Chondrocyte (in vitro differentiated cells): ENCODE results near the gene RXYLT1. TPM values are rescaled to one million over a fixed set of nuclear protein-coding genes. Genes with fewer than 3 reads are reported as not detected.

Experiments used
- DNase-seq: peaks from one replicate; pipeline ENCODE4 v3.0.0; 2021; ENCODE audit warnings: mixed read lengths, low spot score
- H3K27ac Mint-ChIP-seq: one replicate; pipeline ENCODE4 v1.8.0; 2021; ENCODE audit warnings: mild to moderate bottlenecking, moderate library complexity, mixed read lengths; ENCODE audit not compliant: unreplicated experiment
- H3K27me3 Mint-ChIP-seq: 2 replicates; pipeline ENCODE4 v1.8.0; 2021; ENCODE audit warnings: low read depth, mixed read lengths
- H3K36me3 Mint-ChIP-seq: 2 replicates; pipeline ENCODE4 v1.8.0; 2021; ENCODE audit warnings: low read depth, mixed read lengths
- H3K4me1 Mint-ChIP-seq: 2 replicates; pipeline ENCODE4 v1.8.0; 2021; ENCODE audit warnings: low read depth, mild to moderate bottlenecking, mixed read lengths
- H3K4me3 Mint-ChIP-seq: one replicate; pipeline ENCODE4 v1.8.0; 2021; ENCODE audit warnings: mild to moderate bottlenecking, moderate library complexity, mixed read lengths; ENCODE audit not compliant: unreplicated experiment
- H3K9me3 Mint-ChIP-seq: 2 replicates; pipeline ENCODE4 v1.8.0; 2021; ENCODE audit warnings: low read depth, mixed read lengths
- total RNA-seq: library from RNA; stranded (reverse); gene quantifications from 3 replicates; pipeline ENCODE4 v1.2.1, GENCODE V29; 2021
- TF ChIP-seq, protein P1 (sequence below): fragments of 200-600 bp; sonication (generic); IDR thresholded peaks from 2 replicates; pipeline ENCODE4 v1.5.0; 2021; ENCODE audit warnings: antibody characterized with exemption, mild to moderate bottlenecking, moderate library complexity

Gene RXYLT1
- total RNA-seq, 1 donor from 2014 or later: 14.4 TPM

DNA sequence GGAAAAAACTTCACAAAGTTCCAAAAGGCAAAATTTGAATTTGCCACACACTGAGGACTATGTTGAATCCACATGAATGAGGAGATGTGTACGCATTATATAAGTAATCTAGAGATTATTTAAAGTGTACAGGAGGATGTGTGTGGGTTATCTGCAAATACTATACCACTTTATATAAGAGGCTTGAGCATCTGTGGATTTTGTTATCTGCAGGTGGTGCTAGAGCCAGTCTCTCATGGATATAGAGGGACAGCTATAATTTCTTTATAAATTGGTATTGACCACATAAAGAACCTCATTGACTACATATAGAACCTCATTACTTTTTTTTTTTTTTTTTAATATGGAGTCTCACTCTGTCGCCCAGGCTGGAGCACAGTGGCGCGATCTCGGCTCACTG, 32.2 kb upstream of the RXYLT1 start:
- Mint-ChIP-seq H3K4me3 (no peak overlapping the region), H3K27me3 (no peaks in the 10 kb centered on the region), H3K36me3 (no peaks in the 10 kb centered on the region), H3K4me1 (peaks cover 19% of the 10 kb centered on the region), H3K9me3 (no peaks in the 10 kb centered on the region), H3K27ac (no peak overlapping the region)
- no peak for DNase-seq
- TF ChIP-seq, protein P1, sequence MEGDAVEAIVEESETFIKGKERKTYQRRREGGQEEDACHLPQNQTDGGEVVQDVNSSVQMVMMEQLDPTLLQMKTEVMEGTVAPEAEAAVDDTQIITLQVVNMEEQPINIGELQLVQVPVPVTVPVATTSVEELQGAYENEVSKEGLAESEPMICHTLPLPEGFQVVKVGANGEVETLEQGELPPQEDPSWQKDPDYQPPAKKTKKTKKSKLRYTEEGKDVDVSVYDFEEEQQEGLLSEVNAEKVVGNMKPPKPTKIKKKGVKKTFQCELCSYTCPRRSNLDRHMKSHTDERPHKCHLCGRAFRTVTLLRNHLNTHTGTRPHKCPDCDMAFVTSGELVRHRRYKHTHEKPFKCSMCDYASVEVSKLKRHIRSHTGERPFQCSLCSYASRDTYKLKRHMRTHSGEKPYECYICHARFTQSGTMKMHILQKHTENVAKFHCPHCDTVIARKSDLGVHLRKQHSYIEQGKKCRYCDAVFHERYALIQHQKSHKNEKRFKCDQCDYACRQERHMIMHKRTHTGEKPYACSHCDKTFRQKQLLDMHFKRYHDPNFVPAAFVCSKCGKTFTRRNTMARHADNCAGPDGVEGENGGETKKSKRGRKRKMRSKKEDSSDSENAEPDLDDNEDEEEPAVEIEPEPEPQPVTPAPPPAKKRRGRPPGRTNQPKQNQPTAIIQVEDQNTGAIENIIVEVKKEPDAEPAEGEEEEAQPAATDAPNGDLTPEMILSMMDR: no peak

DNA sequence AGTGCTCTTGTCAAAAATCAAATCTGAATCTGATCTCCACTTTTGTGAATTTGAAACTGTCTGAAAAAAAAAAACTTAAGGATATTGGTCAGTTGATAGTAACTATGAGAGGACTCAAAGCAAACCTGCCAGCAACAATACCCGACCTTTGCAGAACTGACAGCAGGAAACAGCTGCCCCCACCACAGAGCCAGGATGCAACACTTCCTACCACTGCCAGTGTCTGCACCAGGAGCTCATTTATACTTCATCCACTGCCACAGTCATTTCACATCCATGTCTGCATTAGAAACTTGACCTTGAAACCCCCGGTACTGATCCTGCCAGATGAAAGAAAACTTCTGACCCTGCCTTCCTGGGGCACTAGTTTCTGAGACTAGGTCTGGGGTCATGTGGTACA, 27.4 kb upstream of the RXYLT1 start:
- Mint-ChIP-seq H3K9me3 (no peaks in the 10 kb centered on the region), H3K4me1 (peaks cover 3% of the 10 kb centered on the region)
- TF ChIP-seq, protein P1: no peak

DNA sequence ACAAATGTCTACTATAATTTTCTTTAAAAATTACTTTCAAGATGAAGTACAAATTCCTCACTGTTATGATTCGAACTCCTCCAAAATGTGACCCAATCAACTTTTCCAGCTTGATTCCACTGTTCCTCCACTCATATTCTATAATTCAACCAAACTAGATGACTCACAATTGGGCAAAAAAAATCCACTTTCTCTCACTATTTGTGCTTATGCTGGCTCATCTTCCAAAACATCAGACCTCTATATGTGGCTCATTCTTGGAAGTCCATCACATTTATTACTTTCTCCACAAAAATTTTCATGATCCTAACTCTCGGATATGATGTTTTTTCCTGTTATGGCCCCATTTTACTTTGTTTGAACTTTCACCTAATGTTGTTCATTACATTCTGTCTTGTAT, 26.9 kb upstream of the RXYLT1 start:
- Mint-ChIP-seq H3K27ac (no peak overlapping the region), H3K36me3 (peaks cover 1% of the 10 kb centered on the region), H3K9me3 (no peaks in the 10 kb centered on the region), H3K4me3 (no peak overlapping the region), H3K27me3 (no peaks in the 10 kb centered on the region), H3K4me1 (peaks cover 3% of the 10 kb centered on the region)
- TF ChIP-seq, protein P1: no peak
- DNase-seq: no peak

More for the DNA sequence above, 27.4 kb upstream of the RXYLT1 start:
- Mint-ChIP-seq H3K27ac (no peak overlapping the region), H3K27me3 (no peaks in the 10 kb centered on the region), H3K4me3 (no peak overlapping the region), H3K36me3 (peaks cover 1% of the 10 kb centered on the region)
- no peak for DNase-seq

DNA sequence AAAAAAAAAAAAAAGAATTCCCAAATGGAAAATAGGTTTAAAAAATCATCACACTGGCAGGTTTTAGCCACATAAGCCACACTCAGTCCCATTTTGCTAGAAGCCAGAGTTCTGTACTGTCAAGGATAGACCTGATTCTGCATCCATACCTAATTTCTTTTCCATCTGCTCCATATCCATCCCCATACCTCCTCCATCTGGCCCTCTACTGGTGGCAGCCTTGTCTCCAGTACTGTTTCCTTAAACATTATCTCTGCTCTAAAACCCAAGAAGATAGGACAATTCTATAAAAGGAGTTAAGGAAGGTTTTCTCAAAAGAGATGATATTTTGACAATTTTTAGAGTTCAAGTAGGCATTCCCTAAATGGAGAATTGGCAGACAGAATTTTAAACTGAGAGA, 26.0 kb upstream of the RXYLT1 start:
- no peak overlapping the region for H3K27ac Mint-ChIP-seq
- TF ChIP-seq, protein P1: peak; percentile 46
- H3K4me1 Mint-ChIP-seq: peaks cover 3% of the 10 kb centered on the region
- no peak overlapping the region for H3K4me3 Mint-ChIP-seq
- no peak for DNase-seq
- no peaks in the 10 kb centered on the region for H3K9me3 Mint-ChIP-seq
- no peaks in the 10 kb centered on the region for H3K27me3 Mint-ChIP-seq
- H3K36me3 Mint-ChIP-seq: peaks cover 1% of the 10 kb centered on the region

DNA sequence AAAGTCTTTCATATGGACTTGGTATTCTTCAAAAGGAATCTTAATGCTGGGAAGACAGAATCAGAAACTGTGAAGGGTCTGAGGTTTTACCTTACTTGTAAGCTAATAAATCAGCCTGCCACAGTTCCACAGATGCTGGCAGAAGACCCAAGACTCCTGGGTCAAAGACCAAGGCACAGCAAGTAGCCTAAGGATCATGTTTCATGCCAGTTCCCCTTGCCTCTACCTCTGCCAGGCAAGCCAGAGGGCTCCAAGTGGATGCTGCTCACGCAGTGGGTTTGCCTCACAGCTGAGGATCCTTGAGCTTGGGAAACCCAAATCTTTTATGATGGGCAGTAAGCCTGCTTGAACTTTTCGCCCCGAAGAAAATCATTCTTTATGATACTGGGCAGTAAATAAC, 15.2 kb upstream of the RXYLT1 start:
- Mint-ChIP-seq H3K4me1 (no peaks in the 10 kb centered on the region), H3K4me3 (no peak overlapping the region), H3K27ac (no peak overlapping the region), H3K36me3 (peaks cover under 1% of the 10 kb centered on the region), H3K9me3 (peaks cover 4% of the 10 kb centered on the region), H3K27me3 (peaks cover 8% of the 10 kb centered on the region)
- DNase-seq: no peak
- TF ChIP-seq, protein P1: no peak
